C4-2B (cell line): ENCODE data around the gene ANO2.

ENCODE experiments used
- CTCF ChIP-seq: fragments of 450-650 bp; conservative IDR thresholded peaks from 2 replicates; pipeline ENCODE4 v1.5.1; 2017; ENCODE audit warnings: mild to moderate bottlenecking
- ZFX ChIP-seq: fragments of 450-650 bp; IDR thresholded peaks from 2 replicates; pipeline ENCODE4 v1.6.1; 2017

- no peak for TF ChIP-seq CTCF
- no peak for TF ChIP-seq ZFX
These were observed 208.5 kb downstream of the ANO2 start for GRCh38 chr12:5736527-5736926.
